Thyroid gland (tissue), 4 donors: Measurements from ENCODE around the gene MYO1D. TPM values are rescaled to one million over a fixed set of nuclear protein-coding genes. Genes with fewer than 3 reads are reported as not detected.

Experiments used
- DNase-seq, 2 donors: peaks; one replicate each; pipeline ENCODE4 v3.0.0-alpha.2; 2019
- H3K27ac ChIP-seq, 3 donors: fragments of 200-600 bp; sonication (generic); 1 replicate in 2 of 3; 2 replicates in 1 of 3; pipeline ENCODE4 v1.5.1; 2016 to 2019; ENCODE audit warnings: mild to moderate bottlenecking in 1 of 3, moderate library complexity in 1 of 3
- H3K27me3 ChIP-seq: fragments of 200-600 bp; sonication (generic); one replicate; pipeline ENCODE4 v1.5.1; 2019
- H3K36me3 ChIP-seq, 2 donors: fragments of 200-600 bp; sonication (generic); one replicate each; pipeline ENCODE4 v1.5.1; 2016 to 2019
- H3K4me1 ChIP-seq, 2 donors: fragments of 200-600 bp; sonication (generic); one replicate each; pipeline ENCODE4 v1.5.1; 2017 to 2019
- H3K4me3 ChIP-seq, 3 donors: fragments of 200-600 bp; sonication (generic); replicated peaks in 1 of 3; 1 replicate in 2 of 3; 2 replicates in 1 of 3; pipeline ENCODE4 v1.5.1; 2016; ENCODE audit warnings: mild to moderate bottlenecking in 1 of 3
- H3K9me3 ChIP-seq: fragments of 200-600 bp; sonication (generic); one replicate; pipeline ENCODE4 v1.5.1; 2017
- POLR2A ChIP-seq, 2 donors: fragments of 450-650 bp; IDR thresholded peaks; one replicate each; pipeline ENCODE4 v1.6.1; 2017; ENCODE audit warnings: antibody characterized with exemption in 2 of 2, mild to moderate bottlenecking in 2 of 2, moderate library complexity in 1 of 2
- WGBS, 2 donors: methylation state at CpG; one replicate each; pipeline ENCODE4 v1.1.5; 2017; 5-methylcytosine and 5-hydroxymethylcytosine counted together
- intact Hi-C: fragments of 100-400 bp; cut with DNase I; formaldehyde crosslinking; loops from one replicate; pipeline ENCODE4 v1.15.1; 2023
- small RNA-seq: library from RNA; depleted of rRNA; stranded (forward); fragments of <200 nt; gene quantifications from one replicate; pipeline ENCODE3, GENCODE V24; 2016
- total RNA-seq, 4 donors: library from RNA; depleted of rRNA; stranded (reverse); fragments of >200 nt; gene quantifications; one replicate each; pipeline ENCODE4 v1.2.3, GENCODE V29; 2016
- TF ChIP-seq, protein P1 (sequence below), 6 experiments: fragments of 200-600 bp in 3 of 6; fragments of 450-650 bp in 3 of 6; sonication (generic) in 3 of 6; IDR thresholded peaks; one replicate each; pipeline ENCODE4 v1.5.1; 2016 to 2019; ENCODE audit warnings: antibody characterized with exemption in 6 of 6, mild to moderate bottlenecking in 2 of 6, inconsistent platforms in 1 of 6, moderate library complexity in 1 of 6

Gene MYO1D
- total RNA-seq, 4 donors from 2014 or later = 91.9 to 143 (median 97.8) TPM

GRCh38 chr17:32443827-32444300, 433.1 kb downstream of the MYO1D start:
- H3K36me3 ChIP-seq = peaks cover 8 to 10% of the 10 kb centered on the region in 2 donors
- peak overlapping the region in 2 of 3 donors; percentile 24 to 67 for H3K4me3 ChIP-seq
- peaks cover 18 to 19% of the 10 kb centered on the region in 2 donors for H3K4me1 ChIP-seq
- intact Hi-C loops = no loop called here
- TF ChIP-seq POLR2A (IDR thresholded peaks at IDR 0.05) = no peak
- TF ChIP-seq, protein P1, sequence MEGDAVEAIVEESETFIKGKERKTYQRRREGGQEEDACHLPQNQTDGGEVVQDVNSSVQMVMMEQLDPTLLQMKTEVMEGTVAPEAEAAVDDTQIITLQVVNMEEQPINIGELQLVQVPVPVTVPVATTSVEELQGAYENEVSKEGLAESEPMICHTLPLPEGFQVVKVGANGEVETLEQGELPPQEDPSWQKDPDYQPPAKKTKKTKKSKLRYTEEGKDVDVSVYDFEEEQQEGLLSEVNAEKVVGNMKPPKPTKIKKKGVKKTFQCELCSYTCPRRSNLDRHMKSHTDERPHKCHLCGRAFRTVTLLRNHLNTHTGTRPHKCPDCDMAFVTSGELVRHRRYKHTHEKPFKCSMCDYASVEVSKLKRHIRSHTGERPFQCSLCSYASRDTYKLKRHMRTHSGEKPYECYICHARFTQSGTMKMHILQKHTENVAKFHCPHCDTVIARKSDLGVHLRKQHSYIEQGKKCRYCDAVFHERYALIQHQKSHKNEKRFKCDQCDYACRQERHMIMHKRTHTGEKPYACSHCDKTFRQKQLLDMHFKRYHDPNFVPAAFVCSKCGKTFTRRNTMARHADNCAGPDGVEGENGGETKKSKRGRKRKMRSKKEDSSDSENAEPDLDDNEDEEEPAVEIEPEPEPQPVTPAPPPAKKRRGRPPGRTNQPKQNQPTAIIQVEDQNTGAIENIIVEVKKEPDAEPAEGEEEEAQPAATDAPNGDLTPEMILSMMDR (IDR thresholded peaks at IDR 0.05) = peak in 3 of 6 experiments; percentile 67 to 90 (median 89)
- no peaks in the 10 kb centered on the region for H3K27me3 ChIP-seq
- DNase-seq = no peak
- WGBS, 2 donors = 14 to 20% methylated on average over 21 to 26 of the region's 29 CpGs
- H3K9me3 ChIP-seq = no peaks in the 10 kb centered on the region
- H3K27ac ChIP-seq = no peak overlapping the region

Small RNA genes lying within 50 kb of the gene (small RNA-seq; reads per million reads assigned to genes)
- gene RF00019 = not detected

Other genes starting within 250 kb of the MYO1D start
- gene TMEM98, start 51.0 kb upstream of the MYO1D start, total RNA-seq = 100 to 1,000 TPM in 1 of 4 donors, 10 to 100 TPM in 3; 57.0 to 121 (median 74.8) TPM
- gene SPACA3, start 114.7 kb upstream of the MYO1D start, total RNA-seq = not detected